Activated CD8-positive, alpha-beta memory T cell treated with anti-CD3 and anti-CD28 coated beads for 48 hours (primary cell): Measurements from ENCODE around the gene HIVEP1.

Experiments
- DNase-seq, 3 experiments: peaks; one replicate each; pipeline ENCODE4 v3.0.0-alpha.2; 2020; ENCODE audit warnings: low read depth in 2 of 3, low spot score in 2 of 3

HIVEP1 gene

GRCh38 chr6:12047792-12048432 lies 35.8 kb downstream of the HIVEP1 start:
- DNase-seq: no peak

DNA sequence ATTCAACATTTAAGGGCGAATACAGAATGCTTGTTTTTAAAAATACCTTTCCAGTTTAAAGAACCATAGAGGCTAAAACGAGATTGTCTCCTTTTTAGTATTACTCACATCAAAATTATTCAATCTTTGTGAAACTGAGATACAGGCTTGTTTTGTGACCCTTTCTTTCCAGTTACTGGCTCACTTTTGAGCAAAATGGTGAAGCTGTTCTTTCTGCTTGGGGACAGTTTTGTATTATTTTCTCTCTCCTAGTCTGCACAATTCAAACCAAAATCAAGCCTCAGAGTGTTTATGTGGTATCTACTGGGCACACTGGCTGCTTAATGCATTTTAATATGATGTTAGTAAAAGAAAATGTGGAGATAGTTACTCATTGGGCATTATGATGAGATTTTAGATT lies 36.5 kb downstream of the HIVEP1 start:
- DNase-seq: no peak

GRCh38 chr6:12049165-12049564 lies 37.1 kb downstream of the HIVEP1 start:
- no peak for DNase-seq

- DNase-seq: no peak
These were observed 39.8 kb downstream of the HIVEP1 start for GRCh38 chr6:12051861-12052368.

- no peak for DNase-seq
These were observed 46.3 kb downstream of the HIVEP1 start for GRCh38 chr6:12058172-12058961.

- DNase-seq: peak in 2 of 3 experiments; percentile 29 to 50
These were observed 48.9 kb downstream of the HIVEP1 start for GRCh38 chr6:12060780-12061609.

GRCh38 chr6:12062605-12063004 lies 50.5 kb downstream of the HIVEP1 start:
- no peak for DNase-seq

DNA sequence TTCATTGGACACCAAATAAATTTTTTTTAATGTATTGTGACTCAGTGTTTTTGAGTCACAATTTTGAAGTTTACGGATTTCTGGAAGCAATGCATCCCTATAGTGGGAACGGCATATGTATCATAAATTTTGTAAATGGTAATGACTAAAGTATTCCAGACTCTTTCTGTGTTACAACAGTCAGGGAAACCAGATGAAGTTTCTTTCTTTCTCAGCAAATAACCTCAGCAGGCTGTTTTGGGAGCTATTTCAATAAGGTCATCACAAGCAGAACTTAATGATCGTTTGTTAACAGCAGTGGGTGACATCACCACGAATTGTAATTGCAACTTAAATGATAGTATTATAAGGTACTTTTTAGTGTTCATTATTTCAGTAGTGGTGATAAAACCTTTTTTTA lies 52.0 kb downstream of the HIVEP1 start:
- no peak for DNase-seq

GRCh38 chr6:12064538-12065071 lies 52.5 kb downstream of the HIVEP1 start:
- DNase-seq: no peak

GRCh38 chr6:12065321-12066140 lies 53.4 kb downstream of the HIVEP1 start:
- DNase-seq: no peak

DNA sequence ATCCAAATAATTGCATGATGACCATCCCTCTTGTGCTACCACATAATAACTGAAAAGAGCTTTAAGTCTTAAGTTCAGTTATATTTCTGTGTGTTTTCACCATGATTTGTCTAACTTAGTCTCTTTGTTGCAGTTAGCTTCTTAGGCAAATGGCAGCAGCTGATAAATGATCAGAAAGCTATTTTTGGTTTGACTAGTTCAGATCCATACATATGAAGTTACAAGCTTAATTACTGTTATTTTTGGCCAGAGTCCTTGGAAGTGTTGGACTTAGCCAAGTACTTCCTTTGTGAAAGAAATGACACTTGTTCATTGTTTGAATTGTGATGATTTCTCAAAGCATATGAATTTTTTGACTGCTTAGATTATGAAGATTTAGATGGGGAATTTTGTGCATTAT lies 54.2 kb downstream of the HIVEP1 start:
- no peak for DNase-seq

DNA sequence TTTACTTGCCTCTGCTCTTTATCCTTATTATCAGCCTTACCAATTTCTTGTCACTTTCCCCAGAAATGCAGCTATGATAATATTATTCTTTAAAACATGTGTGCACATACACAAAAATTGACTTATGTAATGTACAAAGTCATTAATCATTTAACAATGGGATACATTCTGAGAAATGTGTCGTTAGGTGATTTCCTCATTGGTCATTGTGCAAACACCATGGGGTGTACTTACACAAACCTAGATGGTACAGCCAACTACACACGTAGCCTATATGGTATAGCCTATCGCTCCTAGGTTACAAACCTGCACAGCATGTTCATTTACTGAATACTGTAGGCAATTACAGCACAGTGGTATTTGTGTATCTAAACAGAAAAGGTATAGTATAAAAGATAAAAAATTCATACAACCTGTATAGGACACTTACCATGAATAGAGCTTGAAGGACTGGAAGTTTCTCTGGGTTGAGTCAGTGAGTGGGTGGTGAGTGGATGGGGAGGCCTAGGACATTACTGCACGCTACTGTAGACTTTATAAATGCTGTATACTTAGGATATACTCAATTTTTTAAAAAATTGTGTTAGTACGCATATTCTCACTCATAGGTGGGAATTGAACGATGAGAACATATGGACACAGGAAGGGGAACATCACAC lies 56.9 kb downstream of the HIVEP1 start:
- DNase-seq: no peak

- DNase-seq: no peak
These were observed 57.9 kb downstream of the HIVEP1 start for GRCh38 chr6:12069891-12070529.

- DNase-seq: no peak
These were observed 59.0 kb downstream of the HIVEP1 start for GRCh38 chr6:12071064-12071615.

DNA sequence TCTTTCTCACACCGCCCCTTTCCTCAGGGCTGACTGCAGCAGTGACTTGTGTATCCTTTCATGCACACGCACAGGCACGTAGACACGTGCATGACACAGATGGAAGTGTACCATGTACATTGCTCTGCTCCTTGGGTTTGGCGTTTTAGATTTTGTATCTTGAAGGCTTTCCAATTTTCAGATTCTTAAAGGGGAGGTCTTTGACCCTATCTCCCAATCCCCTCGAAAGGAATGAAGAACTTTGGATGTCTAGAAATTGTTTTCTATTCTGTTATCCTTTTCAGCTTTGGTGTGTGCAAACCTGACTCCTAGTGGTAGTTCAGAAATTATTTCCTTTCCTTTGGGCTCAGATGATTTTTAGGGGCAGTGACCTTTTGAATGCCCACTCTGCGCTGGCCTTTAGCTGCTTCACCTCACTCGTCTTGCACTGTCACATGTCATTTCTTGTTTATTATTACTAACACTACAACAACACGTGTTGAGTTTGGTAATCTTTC lies 63.0 kb downstream of the HIVEP1 start:
- DNase-seq: no peak

- no peak for DNase-seq
These were observed 65.1 kb downstream of the HIVEP1 start for GRCh38 chr6:12077021-12077710.

DNA sequence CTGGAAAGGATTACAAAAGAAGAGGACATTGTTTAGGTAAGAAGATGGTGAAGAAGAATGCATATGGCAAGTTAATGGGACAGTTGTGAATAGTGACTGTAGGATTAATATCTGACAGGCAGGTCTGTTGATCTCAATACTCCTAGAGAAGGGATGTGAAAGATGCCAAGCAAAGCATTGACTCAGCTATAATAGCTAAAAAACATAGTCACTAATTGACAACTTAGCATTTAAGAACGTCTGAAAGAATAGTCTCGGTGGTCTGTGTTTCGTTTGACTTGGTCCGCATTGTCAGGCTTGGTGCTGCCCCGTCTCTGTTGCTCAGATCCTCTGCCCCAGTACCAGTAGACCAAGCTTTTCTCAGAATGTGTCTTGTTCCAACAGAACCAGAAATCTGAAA lies 65.9 kb downstream of the HIVEP1 start:
- no peak for DNase-seq

DNA sequence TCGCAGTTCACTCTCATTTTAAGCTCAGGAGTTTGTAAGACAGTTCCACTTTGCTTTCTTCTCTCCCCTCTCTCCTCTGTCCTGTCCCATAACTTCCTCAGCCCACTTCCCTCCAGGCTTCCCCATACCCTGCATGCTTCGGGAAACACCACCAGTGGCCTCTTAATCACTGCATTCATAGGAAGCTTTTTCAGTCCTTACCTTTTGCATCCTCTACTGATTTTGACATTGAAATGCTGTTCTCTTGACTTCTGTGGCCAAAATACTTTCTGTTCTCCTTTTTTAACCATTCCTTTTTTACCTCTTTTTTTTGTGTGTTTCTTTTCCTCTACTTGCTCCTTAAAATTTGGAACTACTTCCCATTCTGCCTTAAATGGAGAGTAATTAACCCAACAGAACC lies 69.7 kb downstream of the HIVEP1 start:
- DNase-seq: no peak
